GM18526 (cell line): ENCODE measurements around the gene HTR3E.

ENCODE experiments used
- POLR2A ChIP-seq: IDR thresholded peaks from 3 replicates; pipeline ENCODE4 v1.6.1; 2011; ENCODE audit not compliant: insufficient read length; ENCODE audit errors: extremely low read depth

The HTR3E gene

DNA sequence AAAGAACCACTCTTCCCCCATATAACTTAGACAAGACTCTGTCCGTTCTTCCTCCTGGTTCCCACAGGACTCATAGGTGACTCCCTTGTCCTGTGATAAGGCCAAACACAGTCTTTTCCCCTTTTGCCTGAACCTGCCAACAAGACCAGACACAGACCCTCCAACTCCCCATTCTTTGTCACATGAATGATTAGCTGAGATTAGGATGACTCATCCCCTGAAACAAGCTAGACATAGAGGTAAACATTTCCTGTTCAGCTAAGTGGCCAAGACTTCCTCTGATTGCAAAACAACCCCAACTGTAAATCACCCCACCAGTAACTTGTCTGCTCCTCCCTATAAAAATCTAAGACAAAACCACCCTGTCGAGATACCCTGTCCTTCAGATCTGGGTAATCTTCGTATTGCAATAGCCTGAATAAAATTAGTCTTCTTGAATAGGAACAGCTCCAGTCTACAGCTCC, 11.4 kb upstream of the HTR3E start:
- no peak for TF ChIP-seq POLR2A

DNA sequence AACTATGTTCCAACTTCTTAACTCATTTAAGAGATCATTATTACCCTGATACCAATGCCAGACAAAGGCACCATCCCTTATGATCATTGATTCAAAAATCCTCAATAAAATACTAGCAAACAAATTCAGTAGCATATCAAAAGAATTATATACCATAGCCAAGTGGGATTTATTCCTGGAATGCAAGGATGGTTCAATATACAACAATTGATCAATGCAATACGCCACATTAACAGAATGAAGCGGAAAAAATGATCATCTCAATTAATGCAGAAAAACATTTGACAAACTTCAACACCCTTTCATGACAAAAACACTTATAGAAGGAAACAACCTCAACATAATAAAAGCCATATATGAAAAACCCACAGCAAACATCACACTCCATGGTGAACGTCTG, 4.7 kb upstream of the HTR3E start:
- TF ChIP-seq POLR2A: no peak

DNA sequence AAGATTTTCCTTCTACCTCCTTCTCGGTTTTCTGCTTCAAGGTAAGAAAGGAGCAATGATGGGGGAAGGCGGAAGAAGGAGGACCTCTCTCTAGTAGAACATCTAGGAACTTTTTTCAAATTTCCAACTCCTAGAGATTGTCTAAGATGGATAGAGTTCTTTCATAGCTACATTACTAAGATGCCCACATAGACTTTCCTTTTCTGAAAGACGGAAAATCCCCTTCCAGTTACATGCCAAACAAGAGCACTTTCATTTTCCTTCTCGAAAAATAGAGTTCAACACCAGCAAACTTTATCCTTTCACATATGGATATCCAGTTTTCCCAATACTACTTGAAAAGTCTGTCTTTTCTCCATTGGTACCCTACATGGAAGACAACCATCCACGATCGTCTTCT, 692 bp downstream of the HTR3E start:
- TF ChIP-seq POLR2A: no peak

DNA sequence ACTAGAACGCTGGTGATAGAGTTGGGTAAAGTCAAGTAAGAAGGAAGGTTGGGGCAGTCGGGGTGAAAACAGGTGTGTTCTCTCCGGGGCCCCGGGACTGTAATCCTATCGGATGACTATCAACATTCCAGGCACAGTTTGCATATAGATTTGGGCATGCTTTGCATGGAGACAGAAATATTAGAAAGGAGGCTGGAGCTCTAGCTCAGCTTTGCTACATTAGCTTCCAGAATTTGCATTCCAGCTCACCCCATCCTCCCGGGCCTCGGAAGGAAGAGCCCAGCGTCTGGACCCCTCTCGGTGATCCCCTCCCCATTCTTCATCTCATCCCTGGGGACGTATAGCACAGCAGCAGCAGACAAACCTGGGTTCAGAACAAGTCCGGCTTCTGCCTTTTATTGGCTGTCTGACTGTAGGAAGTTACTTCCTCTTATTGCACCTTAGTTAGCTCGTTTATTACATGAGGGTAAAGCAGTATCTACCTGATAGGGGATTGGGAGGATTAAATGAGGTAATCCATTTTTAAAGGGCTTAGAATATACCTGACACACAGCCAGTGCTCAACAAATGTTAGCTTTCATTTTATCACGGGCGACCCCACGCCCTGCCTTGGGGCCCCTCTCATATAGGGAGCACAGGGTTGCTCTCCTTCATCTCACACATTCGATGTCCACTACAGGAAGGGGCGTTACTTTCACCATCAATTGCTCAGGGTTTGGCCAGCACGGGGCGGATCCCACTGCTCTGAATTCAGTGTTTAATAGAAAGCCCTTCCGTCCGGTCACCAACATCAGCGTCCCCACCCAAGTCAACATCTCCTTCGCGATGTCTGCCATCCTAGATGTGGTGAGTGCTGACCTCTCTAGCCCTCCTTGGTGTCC, 3.2 kb downstream of the HTR3E start:
- no peak for TF ChIP-seq POLR2A

DNA sequence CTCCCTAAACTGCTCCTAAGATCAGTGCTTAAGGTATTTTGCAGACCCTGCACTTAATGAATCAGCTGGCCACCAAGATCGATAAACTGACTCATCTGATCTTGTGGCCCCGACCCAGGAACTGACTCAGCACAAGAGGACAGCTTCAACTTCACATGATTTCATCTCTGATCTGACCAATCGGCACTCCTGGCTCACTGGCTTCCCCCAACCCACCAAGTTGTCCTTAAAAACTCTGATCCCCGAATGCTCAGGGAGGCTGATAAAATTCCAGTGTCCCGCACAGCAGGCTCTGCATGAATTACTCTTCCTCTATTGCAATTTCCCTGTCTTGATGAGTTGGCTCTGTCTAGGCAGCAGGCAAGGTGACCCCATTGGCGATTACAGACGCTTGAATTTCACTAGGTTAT, 13.5 kb downstream of the HTR3E start:
- no peak for TF ChIP-seq POLR2A

DNA sequence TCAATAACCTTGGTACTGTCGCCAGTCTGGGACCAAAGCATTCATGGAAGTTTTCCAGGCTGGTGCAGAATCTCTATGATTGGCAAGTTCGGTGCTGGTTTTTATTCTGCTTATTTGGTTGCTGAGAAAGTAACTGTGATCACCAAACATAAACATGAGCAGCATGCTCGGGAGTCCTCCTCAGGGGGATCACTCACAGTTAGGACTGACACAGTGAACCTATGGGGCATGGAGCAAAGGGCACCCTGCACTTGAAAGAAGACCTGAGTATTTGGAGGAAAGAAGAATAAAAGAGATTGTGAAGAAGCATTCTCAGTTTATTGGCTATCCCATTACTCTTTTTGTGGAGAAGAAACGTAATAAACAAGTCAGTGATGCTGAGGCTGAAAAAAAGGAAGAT, 19.2 kb downstream of the HTR3E start:
- TF ChIP-seq POLR2A: no peak

DNA sequence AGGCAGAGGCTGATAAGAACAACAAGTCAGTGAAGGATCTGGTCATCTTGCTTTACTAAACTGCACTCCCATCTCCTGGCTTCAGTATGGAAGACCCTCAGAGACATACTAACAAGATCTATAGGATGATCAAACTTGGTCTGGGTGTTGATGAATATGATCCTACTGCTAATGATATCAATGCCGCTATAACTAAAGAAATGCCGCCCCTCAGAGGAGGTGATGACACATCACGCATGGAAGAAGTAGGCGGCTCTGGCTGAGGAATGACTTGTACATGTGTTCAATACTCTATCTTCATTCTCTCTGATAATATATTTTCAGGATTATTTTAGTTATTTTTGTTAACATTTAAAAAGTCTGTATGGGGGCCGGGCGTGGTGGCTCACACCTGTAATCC, 20.8 kb downstream of the HTR3E start:
- no peak for TF ChIP-seq POLR2A

DNA sequence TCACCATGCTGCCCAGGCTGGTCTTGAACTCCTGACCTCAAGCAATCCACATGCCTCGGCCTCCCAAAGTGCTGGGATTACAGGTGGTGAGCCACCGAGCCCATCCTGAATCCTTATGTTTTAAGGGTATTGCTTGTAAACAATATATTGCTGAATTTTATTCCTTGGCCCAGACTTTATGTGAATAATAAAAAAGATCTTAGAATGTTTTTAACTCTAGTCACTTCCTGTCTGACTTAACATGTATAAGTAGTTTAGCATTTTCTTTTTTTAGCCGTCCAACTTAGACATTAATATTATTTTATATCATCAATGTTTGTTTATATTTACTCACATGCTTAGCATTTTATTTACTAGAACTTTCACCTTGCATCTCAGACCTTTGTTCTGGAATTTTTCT, 29.1 kb downstream of the HTR3E start:
- no peak for TF ChIP-seq POLR2A

DNA sequence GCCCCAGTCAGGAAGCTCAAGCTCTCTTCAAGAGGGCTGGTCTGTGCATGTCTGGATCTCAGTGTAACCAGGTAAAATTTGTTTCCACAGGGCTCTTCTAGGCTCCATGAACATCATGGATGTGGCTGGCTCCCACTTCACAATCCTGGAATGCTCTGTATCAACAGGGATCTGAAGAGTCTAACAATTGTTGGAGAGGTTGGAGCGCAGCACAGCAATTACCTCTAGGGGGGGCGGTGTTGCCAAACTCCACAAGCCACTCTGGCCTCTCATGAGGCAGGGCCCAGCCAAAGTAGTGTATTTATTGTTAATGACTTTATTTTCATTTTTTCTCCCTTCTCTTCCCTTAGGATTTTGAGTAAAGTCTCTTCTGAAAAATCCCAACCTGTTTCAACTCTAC, 32.1 kb downstream of the HTR3E start:
- no peak for TF ChIP-seq POLR2A

DNA sequence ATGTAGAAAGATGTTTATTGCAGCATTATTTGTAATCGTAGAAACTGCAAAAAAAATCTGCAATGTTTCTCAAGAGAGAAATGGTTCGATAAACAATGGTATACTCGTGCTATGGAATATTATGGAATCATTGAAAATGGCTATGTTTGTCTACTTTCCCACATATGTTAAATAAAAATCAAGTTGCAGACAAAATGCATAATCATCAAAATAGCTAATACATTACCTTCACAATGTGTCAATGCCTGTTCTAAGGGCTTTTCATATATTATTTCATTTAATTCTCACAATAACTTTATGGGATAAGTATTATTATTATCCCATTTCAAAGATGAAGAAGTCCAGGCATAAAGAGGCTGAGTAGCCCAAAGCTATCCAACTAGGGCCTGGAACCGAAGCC, 36.1 kb downstream of the HTR3E start:
- TF ChIP-seq POLR2A: no peak

DNA sequence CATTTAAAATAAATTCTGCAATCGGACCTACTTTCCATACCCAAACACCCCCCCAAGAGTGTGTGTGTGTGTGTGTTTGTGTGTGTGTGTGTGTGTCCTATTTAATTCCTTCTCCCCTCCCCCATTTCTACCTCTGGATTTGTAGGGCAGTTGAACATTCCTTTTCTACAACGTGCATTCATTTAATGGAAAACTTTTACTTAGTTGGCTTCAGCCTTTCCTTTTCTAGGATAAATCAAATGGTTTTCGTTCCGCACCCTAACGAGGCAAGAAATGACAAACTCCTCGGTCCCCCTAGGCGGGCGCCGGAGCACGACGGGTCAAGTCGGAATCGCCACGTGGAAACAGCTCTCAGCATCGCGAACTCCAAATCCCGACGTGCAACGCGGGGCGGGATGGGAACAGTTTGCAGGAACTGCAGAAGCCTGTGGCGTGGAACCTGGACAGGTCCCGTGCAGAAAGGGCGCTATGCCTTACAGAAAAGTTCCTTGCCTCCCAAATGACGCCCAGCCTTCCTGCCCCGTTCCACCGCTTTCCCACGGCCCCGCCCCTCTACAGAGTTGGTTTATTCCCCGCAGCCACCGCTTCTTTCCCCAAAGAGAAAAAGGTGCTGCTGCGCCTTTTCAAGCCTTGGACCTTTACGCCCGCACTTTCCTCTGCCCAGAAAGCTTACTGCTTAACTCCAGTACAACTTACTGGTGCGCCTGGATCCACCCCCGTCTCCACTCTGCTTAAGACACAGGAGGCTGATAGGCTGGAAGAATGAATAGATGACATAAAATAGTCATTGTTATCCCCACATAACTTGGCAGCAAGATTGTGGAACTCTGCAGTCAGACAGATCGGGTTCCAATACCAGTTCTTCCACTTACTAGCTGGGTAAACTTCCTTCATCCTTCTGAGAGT, 37.2 kb downstream of the HTR3E start:
- TF ChIP-seq POLR2A: peak; percentile 42

DNA sequence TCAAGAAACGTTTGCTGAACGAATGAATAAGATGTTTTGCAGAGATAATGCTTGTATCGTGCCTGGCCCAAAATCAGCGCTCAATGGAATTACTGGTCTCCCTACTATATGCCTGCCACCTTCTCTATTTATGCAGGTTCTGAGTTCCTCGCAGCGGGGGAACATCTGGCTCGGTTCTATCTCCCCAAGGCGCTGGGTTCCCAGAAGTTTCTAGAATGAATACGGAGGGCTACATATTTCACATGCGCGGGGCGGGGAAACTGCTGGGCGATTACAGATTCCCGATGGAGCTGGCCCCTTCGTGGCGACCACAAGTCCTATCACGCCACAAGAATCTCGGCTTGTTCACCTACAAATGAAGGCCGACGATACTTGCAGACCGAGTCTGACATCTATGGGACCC, 37.9 kb downstream of the HTR3E start:
- no peak for TF ChIP-seq POLR2A

DNA sequence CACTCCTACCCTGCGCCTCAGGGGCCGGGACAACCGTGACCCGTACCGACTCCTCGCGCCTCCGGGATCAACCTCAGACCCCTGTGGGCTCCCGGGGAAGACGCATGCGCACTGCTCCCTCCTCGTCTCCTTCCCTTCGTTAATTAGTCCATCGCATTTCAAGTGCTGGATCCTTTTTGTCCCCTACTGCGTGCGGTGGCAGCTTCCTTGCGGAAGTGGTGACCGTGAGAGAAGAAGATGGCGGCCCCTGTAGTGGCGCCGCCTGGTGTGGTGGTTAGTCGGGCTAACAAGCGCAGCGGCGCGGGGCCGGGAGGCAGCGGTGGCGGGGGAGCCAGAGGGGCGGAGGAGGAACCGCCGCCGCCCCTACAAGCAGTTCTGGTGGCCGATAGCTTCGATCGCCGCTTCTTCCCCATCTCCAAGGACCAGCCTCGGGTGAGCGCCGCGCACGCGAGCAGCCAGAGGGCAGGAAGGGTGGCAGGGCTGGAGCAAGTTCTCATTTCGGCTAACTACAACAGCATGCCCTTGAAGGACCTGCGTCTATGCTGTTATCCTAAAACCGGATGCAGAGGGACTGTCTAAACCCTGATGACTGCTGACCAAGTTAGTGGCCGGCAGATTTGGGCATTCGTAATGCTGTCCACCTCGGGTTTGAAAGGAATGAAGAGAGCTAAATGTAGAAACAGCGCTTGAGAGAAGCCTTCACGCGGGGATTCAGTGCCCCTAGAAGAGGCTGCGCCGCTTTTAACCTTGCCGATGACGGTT, 38.5 kb downstream of the HTR3E start, which contains the start of gene EIF2B5:
TSS of gene EIF2B5 (plus strand) at position 210 of the 762 bp plus-strand sequence. CDS start at position 238, 28 bp downstream.
- peak; percentile 84 for TF ChIP-seq POLR2A

DNA sequence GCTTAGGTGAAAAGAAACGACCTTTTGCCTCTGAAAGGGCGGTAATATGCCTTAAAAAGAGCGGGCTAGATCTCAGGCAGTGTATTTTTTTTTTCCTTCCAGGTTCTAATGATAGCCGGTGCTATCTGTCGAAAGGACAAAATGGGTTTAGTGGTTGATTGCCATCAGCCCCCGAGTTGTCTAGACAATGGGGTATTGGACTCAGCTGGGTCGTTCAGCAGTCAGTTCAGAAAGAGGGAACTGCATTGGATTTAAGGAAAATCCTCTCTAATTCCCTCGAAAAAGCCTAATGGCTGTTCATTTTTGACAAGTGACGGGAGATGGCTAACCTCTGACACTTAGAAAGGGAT, 39.0 kb downstream of the HTR3E start:
- no peak for TF ChIP-seq POLR2A

DNA sequence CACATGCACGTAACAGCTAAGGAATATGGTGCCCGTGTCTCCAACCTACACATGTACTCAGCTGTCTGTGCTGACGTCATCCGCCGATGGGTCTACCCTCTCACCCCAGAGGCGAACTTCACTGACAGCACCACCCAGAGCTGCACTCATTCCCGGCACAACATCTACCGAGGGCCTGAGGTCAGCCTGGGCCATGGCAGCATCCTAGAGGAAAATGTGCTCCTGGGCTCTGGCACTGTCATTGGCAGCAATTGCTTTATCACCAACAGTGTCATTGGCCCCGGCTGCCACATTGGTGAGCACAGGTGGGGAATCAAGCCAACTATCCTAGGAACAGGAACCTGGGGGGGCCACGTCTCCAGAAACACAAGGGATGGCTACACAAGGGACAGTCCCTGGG, 43.6 kb downstream of the HTR3E start:
- TF ChIP-seq POLR2A: no peak

DNA sequence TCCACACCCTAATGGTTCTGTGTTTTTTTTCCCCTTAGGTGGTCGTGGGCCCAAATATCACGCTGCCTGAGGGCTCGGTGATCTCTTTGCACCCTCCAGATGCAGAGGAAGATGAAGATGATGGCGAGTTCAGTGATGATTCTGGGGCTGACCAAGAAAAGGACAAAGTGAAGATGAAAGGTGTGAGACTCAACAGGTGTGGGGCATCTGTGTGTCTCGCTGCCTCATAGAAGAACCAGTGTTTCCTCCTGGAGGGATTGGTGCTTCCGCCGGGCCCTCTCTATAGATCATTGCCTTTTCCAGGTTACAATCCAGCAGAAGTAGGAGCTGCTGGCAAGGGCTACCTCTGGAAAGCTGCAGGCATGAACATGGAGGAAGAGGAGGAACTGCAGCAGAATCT, 45.3 kb downstream of the HTR3E start:
- no peak for TF ChIP-seq POLR2A

DNA sequence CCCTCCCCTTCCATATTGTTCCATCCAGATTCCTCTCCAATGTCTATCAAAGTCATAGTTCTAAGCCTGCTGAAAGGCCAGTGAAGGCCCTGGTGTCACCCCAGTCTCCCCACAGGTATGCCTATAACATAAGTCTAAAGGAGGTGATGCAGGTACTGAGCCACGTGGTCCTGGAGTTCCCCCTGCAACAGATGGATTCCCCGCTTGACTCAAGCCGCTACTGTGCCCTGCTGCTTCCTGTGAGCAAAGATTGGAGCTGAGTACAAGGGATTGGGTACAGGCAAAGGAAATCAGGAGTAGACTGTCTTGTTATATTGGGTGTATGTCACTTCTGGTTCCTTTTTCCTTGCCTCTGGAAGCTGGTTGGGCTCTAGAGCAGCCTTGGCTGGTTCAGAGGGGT, 46.5 kb downstream of the HTR3E start:
- no peak for TF ChIP-seq POLR2A
